HG02759 (cell line): ENCODE data around the gene ARPC4.
"Not testable (repeated sequence)": the region's sequence is repeated elsewhere in the genome, so short reads cannot be mapped to it uniquely, and the experiment has no call there.

Experiments
- ATAC-seq: cut with Tn5 transposase; IDR thresholded peaks from one replicate; pipeline ENCODE4 v1.9.1; 2021; ENCODE audit warnings: mild to moderate bottlenecking, moderate library complexity; ENCODE audit not compliant: unreplicated experiment

ARPC4 gene

GRCh38 chr3:9817436-9817835 lies 24.6 kb downstream of the ARPC4 start:
- ATAC-seq = no peak

DNA sequence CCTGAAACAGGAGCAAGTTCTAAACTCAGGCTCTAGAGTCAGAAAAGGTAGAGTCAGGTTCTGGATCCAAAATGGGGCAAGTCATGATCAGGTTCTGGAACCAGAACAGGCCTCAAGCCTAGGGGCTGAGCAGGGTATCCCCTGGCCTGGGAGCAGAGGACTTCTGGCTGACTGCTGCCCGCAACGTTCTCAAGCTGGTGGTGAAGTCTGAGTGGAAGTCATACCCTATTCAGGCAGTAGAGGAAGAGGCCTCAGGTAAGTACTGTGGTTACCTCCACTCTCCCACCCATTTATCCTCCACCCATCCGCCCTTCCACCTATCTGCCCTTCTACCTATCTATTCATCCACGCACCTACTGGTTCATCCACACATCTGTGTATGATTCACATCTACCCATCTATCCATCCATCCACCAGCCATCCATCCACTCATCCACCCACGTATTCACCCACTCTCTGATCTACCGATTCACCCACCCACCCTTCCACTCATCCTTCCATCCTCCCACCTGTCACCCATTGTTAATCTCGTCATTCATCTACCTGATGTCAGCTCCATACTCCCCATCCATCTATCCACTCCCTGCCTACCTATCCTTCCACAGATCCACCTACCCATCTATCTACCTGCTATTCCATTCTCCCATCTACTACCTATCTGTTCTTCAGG lies 25.9 kb downstream of the ARPC4 start:
- ATAC-seq = no peak

DNA sequence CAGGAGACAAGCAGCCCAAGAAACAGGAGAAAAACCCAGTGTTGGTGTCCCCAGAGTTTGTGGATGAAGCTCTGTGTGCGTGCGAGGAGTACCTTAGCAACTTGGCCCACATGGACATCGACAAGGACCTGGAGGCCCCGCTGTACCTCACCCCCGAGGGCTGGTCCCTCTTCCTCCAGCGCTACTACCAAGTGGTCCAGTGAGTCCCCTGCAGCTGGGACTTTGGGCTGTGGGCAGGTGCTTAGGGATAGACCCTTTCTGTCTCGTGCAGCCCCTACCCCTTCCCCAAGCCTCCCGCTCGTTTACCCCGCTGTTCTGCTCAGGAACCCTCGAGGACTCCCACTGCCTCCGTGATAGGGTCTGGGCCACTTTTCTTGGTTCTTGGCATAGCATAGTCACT lies 27.7 kb downstream of the ARPC4 start:
- ATAC-seq = no peak

GRCh38 chr3:9820946-9821345 lies 28.1 kb downstream of the ARPC4 start:
- ATAC-seq = no peak

DNA sequence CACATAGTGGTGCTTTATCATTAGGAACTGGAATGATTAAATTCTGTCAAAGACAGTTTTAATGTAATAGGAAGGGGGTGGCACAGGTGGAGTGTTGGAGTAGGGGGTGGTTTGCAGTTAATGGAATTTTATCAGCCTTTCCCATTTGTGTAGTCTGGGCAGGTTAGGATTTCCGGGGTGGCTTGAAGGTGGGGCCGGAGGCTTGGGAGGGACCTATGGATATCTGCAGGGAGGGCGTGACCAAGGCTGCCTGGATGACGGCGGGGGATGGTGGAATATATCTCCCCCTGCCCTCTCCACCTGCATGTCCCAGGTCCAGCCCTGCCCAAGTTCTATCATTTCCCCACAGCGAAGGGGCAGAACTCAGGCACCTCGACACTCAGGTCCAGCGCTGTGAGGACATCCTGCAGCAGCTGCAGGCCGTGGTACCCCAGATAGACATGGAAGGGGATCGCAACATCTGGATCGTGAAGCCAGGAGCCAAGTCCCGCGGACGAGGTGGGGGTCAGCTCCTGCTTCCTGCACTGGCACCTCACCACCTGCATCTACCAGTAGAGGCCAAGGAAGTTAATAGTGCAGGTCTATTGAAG lies 32.7 kb downstream of the ARPC4 start:
- no peak for ATAC-seq

- ATAC-seq = no peak
Observed at GRCh38 chr3:9826815-9827573, 34.1 kb downstream of the ARPC4 start.

GRCh38 chr3:9828801-9829755 lies 36.2 kb downstream of the ARPC4 start:
- ATAC-seq = no peak

GRCh38 chr3:9831253-9831652 lies 38.4 kb downstream of the ARPC4 start:
- no peak for ATAC-seq

DNA sequence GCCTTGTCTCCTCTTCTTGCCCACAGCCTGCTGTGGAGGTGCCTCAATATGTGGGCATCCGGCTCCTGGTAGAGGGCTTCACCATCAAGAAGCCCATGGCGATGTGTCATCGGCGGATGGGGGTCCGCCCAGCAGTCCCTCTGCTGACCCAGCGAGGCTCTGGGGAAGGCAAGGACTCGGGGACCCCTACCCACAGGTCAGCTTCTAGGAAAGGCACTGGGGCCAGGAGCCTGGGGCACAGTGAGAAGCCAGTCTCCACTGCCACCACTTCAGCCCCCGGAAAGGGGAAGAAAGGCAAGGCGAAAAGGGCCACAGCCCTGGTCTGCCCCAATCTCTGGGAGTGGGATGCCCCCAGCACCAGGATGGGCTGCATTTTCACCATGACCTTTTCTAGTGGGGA lies 40.2 kb downstream of the ARPC4 start:
- no peak for ATAC-seq

DNA sequence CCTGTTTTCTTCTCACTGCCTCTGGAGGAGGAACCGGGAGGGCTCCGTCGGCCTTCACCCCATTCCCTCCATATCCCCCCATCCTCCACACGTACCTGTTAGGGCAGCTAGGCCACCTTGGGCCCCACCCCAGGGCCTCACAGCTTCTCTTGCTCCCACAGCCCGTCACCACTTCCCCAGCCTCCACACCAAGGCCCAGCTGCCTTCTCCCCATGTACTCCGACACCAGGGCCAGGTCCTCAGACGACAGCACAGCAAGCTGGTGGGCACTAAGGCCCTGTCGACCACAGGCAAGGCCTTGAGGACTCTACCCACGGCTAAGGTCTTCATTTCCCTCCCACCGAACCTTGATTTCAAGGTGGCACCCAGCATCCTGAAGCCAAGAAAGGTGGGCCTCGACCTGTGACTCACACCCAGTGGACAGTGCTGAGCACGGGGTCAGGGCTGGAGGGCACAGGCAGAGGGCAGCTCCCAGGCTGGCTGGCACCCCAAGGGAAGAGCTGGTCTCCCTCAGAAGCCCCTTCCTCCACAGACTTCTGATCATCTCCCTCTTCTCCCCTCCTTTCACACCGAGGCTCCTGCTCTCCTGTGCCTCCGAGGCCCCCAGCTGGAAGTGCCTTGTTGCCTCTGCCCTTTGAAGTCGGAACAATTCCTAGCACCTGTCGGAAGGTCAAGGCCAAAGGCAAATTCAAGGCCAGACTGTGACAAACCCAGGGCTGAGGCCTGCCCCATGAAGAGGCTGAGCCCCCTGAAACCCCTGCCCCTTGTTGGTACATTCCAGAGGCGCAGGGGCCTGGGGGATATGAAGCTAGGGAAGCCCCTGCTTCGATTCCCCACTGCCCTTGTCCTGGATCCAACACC lies 41.9 kb downstream of the ARPC4 start:
- no peak for ATAC-seq

DNA sequence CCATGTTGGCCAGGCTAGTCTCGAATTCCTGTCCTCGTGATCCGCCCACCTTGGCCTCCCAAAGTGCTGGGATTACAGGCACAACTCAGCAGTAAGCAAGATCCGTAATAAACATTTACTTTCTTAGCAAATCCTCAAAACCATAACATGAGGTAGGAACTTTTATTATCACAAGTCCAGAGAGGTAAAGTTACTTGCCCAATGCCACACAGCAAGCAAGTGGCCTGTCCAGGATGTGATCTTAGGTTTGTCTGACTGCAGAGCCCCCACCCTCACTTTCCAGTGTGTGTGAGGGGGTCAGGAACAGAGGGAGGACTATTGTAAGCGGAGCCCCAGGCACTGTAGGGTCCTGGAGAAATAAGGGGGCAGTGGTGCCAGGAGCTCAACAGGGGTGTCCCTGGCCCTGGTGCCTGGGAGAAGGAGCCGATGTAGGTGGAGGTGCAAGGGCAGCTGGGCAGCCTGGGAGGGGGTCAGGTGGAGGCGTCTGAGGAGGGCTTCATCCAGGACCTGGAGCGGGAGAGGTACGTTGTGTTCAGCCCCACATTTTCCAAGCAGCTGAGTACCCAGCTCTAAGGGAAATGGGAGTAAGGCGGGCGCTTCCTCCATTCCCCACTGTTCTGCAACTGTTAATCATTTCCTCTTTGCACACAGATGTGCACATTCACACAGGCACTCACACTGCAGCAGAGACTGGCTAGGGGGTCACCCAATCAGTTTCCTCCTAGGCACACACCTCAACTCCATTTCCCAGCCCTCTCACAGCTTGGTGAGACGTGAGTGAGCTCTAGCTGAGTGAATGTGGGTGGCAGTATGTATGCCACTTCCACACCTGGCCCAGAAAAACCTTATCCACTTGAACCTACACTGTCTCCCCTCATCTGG lies 45.1 kb downstream of the ARPC4 start:
- no peak for ATAC-seq

- no peak for ATAC-seq
Observed at GRCh38 chr3:9838856-9839255, 46.0 kb downstream of the ARPC4 start.

GRCh38 chr3:9841015-9841414 lies 48.1 kb downstream of the ARPC4 start:
- no peak for ATAC-seq

GRCh38 chr3:9843715-9844438 lies 51.0 kb downstream of the ARPC4 start, which contains the start of gene RPUSD3:
Gene RPUSD3, minus strand, starts transcription at chr3:9844008. Its CDS starts 18 bp downstream, at chr3:9843990.
- peak; percentile 97 for ATAC-seq

DNA sequence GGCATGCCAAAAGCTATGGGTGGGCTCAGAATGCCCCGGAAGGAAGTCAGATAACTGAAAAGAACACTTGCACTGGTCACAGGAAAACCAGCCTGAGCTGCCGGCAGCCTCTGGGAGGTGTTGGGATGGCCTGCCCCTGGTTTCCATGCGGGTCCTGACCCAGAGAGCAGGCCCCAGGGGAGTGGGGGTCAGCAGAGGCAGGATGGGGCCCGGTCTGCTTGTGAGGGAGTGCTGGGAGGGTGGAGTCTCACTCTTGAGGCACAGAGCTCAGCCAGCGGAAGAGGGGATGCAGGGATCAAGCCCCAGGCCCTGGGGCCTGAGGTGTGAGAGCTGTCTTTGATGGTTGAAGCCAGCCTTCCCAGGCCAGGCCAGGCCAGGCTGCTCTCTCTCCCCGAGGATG lies 53.3 kb downstream of the ARPC4 start:
- no peak for ATAC-seq

DNA sequence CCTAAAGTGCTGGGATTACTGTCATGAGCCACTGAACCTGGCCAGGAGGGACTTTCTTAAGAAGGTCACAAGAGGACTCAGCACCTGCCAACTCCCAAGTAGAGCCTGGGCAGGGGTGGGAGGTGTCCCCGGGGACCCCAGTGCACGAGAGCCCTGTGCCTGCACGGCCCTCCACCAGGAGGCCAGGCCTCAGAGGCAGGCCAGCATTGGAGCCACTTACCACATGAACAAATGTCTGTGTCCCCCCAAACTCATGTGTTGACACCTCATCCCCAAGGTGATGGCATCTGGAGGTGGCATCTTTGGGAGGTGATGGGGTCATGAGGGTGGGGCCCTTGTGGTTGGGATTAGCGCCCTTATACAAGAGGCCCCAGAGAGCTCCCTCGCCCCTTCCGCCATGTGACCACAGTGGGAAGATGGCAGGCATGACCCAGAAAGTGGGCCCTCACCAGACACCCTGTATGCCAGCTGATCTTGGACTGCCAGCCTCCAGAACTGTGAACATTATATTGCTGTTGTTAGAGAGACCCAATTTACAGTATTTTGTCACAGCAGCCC lies 54.1 kb downstream of the ARPC4 start:
- no peak for ATAC-seq

GRCh38 chr3:9847870-9848269 lies 55.0 kb downstream of the ARPC4 start:
- ATAC-seq = not testable (repeated sequence)

- ATAC-seq = not testable (repeated sequence)
Observed at GRCh38 chr3:9848860-9849259, 56.0 kb downstream of the ARPC4 start.
